Calu3 (cell line): ENCODE data around the gene BCL11A. TPM values are rescaled to one million over a fixed set of nuclear protein-coding genes. Genes with fewer than 3 reads are reported as not detected.

Source experiments
- BruUV-seq: library from RNA; stranded (reverse); fragments of 400-500 nt; replicated peaks from 2 replicates; lab custom pipeline; 2021; lab: Mats Ljungman, UMichigan
- CTCF ChIA-PET: fragments of 300-600 bp; sonication (Branson Sonifier 250); formaldehyde crosslinking; loops from one replicate; lab custom pipeline; 2022; ENCODE audit warnings: antibody characterized with exemption; lab: Charles Lee
- DNase-seq: peaks from one replicate; pipeline ENCODE4 v3.0.0; 2022
- H3K27ac Mint-ChIP-seq: one replicate; pipeline ENCODE4 v1.8.0; 2022; ENCODE audit warnings: mixed read lengths; ENCODE audit not compliant: unreplicated experiment
- H3K27me3 Mint-ChIP-seq: one replicate; pipeline ENCODE4 v1.8.0; 2022; ENCODE audit warnings: mixed read lengths; ENCODE audit not compliant: unreplicated experiment
- H3K36me3 Mint-ChIP-seq: one replicate; pipeline ENCODE4 v1.8.0; 2022; ENCODE audit warnings: mild to moderate bottlenecking, moderate library complexity, mixed read lengths; ENCODE audit not compliant: insufficient read depth, unreplicated experiment
- H3K4me1 Mint-ChIP-seq: one replicate; pipeline ENCODE4 v1.8.0; 2022; ENCODE audit warnings: mild to moderate bottlenecking, low read depth, mixed read lengths; ENCODE audit not compliant: unreplicated experiment
- H3K4me3 Mint-ChIP-seq: one replicate; pipeline ENCODE4 v1.8.0; 2022; ENCODE audit warnings: mild to moderate bottlenecking, low read depth, moderate library complexity, mixed read lengths; ENCODE audit not compliant: unreplicated experiment
- H3K9me3 Mint-ChIP-seq: one replicate; pipeline ENCODE4 v1.8.0; 2022; ENCODE audit warnings: low read depth, mixed read lengths; ENCODE audit not compliant: unreplicated experiment
- CTCF ChIP-seq: fragments of 200-600 bp; IDR thresholded peaks from one replicate; pipeline ENCODE4 v1.8.0; 2022; ENCODE audit warnings: antibody characterized with exemption; ENCODE audit not compliant: unreplicated experiment
- intact Hi-C: fragments of 100-400 bp; cut with micrococcal nuclease; formaldehyde crosslinking; loops from one replicate; pipeline ENCODE4 v1.10.0; 2022; ENCODE audit not compliant: unreplicated experiment
- total RNA-seq: library from RNA; stranded (reverse); gene quantifications from 2 replicates; pipeline ENCODE4 v1.2.3, GENCODE V29; 2022

BCL11A gene
- total RNA-seq, 1 experiment from 2014 or later: 8.5 TPM

GRCh38 chr2:60498816-60499429 lies 54.5 kb downstream of the BCL11A start:
- peaks cover 7% of the 10 kb centered on the region for H3K27me3 Mint-ChIP-seq
- DNase-seq: no peak
- H3K4me1 Mint-ChIP-seq: no peaks in the 10 kb centered on the region
- CTCF ChIA-PET: interaction anchor here (0.6 to 0.7 kb wide), 2 partner anchors 83 to 300 kb away, joined by 4 to 9 read pairs; no protein-coding TSS in a partner anchor
- intact Hi-C loops: loop anchor here (5.0 kb wide), 2 partner anchors 53 to 277 kb away; partner anchors contain the start of gene BCL11A
- H3K36me3 Mint-ChIP-seq: no peaks in the 10 kb centered on the region
- no peaks in the 10 kb centered on the region for H3K9me3 Mint-ChIP-seq
- H3K27ac Mint-ChIP-seq: no peak overlapping the region
- no peak for TF ChIP-seq CTCF
- H3K4me3 Mint-ChIP-seq: no peak overlapping the region
- no TSS peak for BruUV-seq

- H3K4me1 Mint-ChIP-seq: no peaks in the 10 kb centered on the region
- no peaks in the 10 kb centered on the region for H3K36me3 Mint-ChIP-seq
- no peak for TF ChIP-seq CTCF
- H3K9me3 Mint-ChIP-seq: no peaks in the 10 kb centered on the region
- CTCF ChIA-PET: interaction anchor here (0.6 to 1.2 kb wide), 3 partner anchors 62 to 299 kb away, joined by 4 to 9 read pairs (median 5); no protein-coding TSS in a partner anchor
- intact Hi-C loops: loop anchor here (5.0 kb wide), 2 partner anchors 54 to 276 kb away; partner anchors contain the start of gene BCL11A
- H3K4me3 Mint-ChIP-seq: no peak overlapping the region
- no TSS peak for BruUV-seq
- peaks cover 3% of the 10 kb centered on the region for H3K27me3 Mint-ChIP-seq
- H3K27ac Mint-ChIP-seq: no peak overlapping the region
- no peak for DNase-seq
Measured at GRCh38 chr2:60498127-60498815, 55.2 kb downstream of the BCL11A start.

- CTCF ChIA-PET: interaction anchor here (0.6 to 1.2 kb wide), 2 partner anchors 53 to 63 kb away, joined by 5 to 6 read pairs; no protein-coding TSS in a partner anchor
- H3K4me3 Mint-ChIP-seq: no peak overlapping the region
- no peak overlapping the region for H3K27ac Mint-ChIP-seq
- DNase-seq: no peak
- TF ChIP-seq CTCF: no peak
- BruUV-seq: no TSS peak
- no peaks in the 10 kb centered on the region for H3K36me3 Mint-ChIP-seq
- intact Hi-C loops: loop anchor here (5.0 kb wide), 2 partner anchors 55 to 275 kb away; partner anchors contain the start of gene BCL11A
- no peaks in the 10 kb centered on the region for H3K4me1 Mint-ChIP-seq
- peaks cover 11% of the 10 kb centered on the region for H3K27me3 Mint-ChIP-seq
- no peaks in the 10 kb centered on the region for H3K9me3 Mint-ChIP-seq
Measured at GRCh38 chr2:60497500-60497899, 56.0 kb downstream of the BCL11A start.

GRCh38 chr2:60496956-60497355 lies 56.5 kb downstream of the BCL11A start:
- H3K36me3 Mint-ChIP-seq: no peaks in the 10 kb centered on the region
- no peak for TF ChIP-seq CTCF
- no peak overlapping the region for H3K4me3 Mint-ChIP-seq
- no peak for DNase-seq
- no TSS peak for BruUV-seq
- H3K9me3 Mint-ChIP-seq: no peaks in the 10 kb centered on the region
- intact Hi-C loops: loop anchor here (5.0 kb wide), 2 partner anchors 55 to 275 kb away; partner anchors contain the start of gene BCL11A
- no peak overlapping the region for H3K27ac Mint-ChIP-seq
- peaks cover 16% of the 10 kb centered on the region for H3K27me3 Mint-ChIP-seq
- CTCF ChIA-PET: interaction anchor here (0.6 to 1.2 kb wide), 2 partner anchors 53 to 64 kb away, joined by 5 to 6 read pairs; no protein-coding TSS in a partner anchor
- no peaks in the 10 kb centered on the region for H3K4me1 Mint-ChIP-seq
